ENCODE results near the gene FGF21.

GRCh38 chr19:48755084-48755641 is at the start of gene FGF21:
- TF ChIP-seq POLR2A (IDR thresholded peaks at IDR 0.05), result no peak
- TF ChIP-seq CTCF (IDR thresholded peaks at IDR 0.05), result no peak
